HG03196 (cell line): ENCODE measurements around the gene CRTAP.
"Not testable (repeated sequence)": the region's sequence is repeated elsewhere in the genome, so short reads cannot be mapped to it uniquely, and the experiment has no call there.

Experiments used
- ATAC-seq: cut with Tn5 transposase; IDR thresholded peaks from one replicate; pipeline ENCODE4 v1.9.1; 2021; ENCODE audit not compliant: unreplicated experiment

Gene CRTAP

DNA sequence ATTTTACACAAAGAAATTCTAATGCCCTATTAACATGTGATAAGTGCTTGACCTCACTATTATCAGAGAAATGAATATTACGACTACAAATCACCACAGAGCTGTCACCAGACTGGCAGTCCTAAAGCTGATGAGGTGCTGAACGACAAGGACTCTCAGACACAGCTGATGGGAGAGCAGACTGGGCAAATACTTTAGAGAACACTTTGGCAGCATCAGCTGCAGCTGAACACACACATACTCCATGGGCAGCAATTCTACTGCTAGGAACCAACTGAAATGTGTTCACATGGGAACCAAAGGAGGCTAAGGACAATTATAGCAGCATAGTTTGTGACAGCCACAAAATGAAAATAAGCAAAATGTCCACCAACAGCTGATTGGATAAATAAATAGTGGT, 59.3 kb downstream of the CRTAP start:
- no peak for ATAC-seq

DNA sequence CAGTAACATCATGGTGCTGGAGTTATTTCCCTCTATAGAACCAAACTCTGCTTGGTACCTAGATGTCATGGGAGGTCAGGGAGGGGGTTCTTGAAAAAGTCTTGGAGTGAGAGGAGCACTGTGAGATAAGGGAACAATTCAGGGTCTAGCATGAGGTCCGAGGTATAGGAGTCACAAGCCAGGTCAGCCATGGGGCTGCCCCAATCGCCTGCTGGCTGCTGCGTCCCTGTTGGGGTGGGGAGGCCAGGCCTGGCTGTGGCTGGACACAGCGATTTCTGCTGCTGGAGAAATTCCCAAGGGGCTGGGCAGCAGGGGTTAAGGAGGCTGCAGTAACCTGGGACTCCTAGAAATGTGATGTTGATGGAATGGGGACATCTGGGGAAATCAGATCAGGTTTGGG, 59.9 kb downstream of the CRTAP start:
- no peak for ATAC-seq

DNA sequence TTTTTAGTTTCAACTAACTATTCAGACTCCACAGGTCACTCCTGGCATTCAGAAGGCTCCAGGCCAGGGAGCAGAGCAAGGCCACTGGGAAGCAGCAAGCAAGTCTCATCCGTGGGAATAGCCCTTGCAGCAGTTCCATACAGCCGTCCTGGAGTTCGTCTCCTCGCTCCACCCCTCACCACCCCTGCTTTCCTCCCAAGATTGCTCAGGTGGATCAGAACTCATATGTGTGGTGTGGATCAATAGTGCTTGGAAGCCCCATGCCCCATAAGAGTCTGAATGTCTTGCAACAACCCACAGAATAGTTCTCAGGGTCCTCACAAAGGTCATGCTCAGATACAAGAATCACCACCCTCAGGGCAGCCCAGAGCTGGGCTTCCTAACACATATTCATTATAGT, 60.3 kb downstream of the CRTAP start:
- ATAC-seq: no peak

DNA sequence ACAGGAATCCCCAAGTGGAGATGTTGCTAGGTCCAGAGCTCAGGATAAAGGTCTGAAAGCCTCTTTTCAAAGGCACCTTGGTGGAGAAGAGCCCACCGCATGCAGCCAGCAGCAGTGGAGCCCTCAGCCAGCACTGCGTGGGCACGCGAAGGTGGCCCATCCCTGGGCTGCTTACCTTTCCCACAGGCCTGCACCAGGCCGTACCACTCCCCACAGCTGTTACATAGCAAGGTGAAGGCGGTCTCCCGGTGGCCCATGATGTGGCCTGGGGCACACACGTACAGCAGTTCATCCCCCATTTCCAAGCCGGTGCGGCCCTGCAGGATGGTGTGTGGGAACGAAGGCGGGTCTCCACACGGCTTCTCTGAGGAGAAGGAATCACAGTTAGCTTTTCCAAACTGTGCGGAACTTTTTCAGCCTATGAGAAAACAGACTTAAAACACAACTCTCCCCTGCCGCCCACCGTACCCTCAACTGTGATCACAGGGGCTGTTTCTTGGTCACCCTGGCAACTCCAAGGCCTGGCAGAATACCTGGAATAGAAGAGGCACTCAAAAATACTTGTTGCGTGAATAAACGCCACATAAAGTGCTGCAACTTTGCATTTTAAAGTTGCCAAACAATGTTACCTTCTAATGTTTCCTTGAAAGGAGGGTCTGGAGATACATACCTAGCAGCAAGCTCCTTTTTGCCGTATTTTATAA, 61.0 kb downstream of the CRTAP start:
- no peak for ATAC-seq

DNA sequence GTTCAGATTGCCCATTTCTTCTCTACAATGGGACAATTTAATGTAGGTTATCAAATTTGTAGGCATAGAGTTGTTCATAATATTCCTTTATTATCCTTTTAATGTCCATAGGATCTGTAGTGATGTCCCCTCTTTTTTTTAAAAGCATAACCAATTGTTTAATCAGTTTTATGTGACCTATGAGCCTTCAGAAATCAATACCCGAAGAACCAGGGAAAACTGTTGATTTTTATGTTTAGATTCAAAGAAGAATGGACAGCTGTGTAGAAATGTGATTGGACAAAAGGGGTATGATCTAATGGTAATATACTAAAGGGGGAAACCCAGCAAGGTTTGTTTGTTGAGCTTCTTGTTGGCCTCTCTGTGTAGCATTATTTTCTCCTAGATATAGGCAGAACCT, 65.3 kb downstream of the CRTAP start:
- ATAC-seq: no peak

DNA sequence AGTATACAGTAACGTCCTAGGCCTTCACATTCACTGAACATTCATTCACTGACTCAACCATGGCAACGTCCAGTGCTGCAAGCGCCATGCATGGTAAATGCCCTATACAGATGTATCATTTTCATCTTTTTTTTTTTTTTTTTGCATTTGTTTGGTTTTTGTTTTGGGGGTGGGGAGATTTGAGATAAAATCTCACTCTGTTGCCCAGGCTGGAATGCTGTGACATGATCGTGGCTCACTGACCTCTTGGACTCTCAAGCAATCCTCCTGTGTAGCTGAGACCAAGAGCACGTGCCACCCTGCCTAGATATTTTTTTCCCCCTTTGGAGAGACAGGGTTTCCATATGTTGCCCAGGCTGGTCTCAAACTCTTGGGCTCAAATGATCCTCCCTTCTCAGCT, 67.4 kb downstream of the CRTAP start:
- no peak for ATAC-seq

DNA sequence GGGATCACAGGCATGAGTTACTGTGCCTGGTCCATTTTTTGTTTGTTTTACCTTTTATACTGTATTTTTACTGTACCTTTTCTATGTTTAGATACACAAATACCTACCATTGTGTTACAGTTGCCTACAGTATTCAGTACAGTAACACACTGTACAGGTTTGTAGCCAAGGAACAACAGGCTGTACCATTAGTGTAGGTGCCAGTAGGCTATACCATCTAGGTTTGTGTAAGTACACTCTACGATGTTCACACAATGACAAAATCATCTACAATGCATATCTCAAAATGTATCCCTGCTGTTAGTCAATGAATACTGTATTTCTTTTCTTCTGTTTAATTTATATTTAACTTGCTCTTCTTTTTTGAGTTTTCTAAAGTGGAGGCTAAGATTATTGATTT, 67.8 kb downstream of the CRTAP start:
- not testable (repeated sequence) for ATAC-seq

DNA sequence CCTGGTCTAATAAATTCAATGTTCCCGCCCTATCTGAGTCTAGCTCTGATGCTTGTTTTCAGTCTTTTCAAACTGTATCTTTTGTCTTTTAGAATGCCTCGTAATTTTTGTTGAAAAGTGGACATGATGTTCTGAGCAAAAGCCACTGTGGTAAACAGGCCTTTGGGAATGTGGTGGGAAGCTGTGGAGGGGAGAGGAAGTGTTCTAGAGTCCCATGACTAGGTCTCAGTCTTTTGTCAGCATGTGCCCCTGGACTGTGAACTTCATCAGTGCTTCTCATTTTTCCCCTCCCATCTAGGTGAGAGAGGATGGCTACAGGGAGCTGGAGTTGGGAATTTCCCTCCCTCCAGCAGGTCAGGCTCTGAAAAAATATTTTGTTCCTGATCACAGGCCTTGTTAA, 71.0 kb downstream of the CRTAP start:
- ATAC-seq: no peak

DNA sequence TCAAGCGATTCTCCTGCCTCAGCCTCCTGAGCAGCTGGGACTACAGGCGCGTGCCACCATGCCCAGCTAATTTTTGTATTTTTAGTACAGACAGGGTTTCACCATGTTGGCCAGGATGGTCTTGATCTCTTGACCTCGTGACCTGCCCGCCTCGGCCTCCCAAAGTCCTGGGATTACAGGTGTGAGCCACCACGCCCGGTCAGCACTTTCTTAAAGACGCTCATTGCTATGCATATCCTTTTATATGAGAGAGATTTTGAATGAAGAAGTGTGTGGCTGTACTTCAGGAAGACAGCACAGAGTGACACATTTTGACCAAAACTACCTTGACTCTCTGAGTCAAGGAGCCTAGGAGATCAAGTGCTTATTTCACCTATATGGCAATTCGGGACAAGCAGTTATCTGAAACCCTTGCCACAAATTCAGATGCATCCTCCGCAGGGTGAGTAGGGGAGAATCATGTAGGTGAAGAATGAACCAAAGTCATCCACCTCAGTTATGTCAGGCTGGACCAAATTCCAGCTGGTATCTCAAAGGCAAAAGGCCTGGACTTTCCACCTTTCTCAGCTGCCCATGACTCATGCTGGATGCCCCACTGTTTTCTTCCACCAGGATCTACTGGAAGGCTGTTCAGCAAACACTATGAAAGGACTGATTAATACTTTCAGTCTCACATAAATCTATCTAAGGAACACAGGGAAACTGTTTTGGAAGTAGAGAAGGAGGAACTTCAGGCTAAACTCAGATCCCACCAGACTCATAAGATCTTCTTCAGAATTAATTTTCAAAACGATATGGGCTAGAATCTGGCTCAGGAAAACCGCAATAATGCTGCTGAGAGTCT, 72.9 kb downstream of the CRTAP start:
- no peak for ATAC-seq

DNA sequence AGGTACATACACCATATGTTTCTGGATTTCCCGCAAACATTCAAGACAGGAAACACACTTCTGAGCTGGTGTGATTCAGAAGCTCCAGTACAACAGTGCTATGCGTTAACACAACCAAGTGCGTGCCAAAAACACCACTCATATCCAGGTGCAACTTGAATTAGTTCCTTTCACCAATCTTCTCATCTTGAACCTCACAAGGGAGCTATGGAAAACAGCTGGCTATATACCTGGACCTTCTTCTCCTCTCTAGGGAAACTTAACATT, 73.5 kb downstream of the CRTAP start:
- ATAC-seq: no peak

DNA sequence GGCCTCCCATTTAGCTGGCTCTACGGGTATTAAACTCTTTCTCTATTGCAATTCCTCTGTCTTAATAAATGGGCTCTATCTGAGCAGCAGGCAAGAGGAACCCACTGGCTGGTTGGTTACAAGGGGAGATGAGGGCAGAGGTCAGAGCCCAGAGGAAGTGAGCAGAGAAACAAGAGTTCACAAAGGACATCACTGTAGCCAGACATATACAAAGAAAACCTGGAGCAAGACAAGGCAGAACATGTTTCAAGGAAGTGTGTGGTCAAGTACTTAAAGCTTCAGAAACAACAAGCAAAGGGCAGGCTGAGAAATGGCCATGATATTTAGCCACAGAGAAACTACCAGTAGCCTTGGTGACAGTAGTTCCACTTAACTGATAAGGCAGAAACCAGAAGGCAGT, 80.5 kb downstream of the CRTAP start:
- ATAC-seq: no peak

DNA sequence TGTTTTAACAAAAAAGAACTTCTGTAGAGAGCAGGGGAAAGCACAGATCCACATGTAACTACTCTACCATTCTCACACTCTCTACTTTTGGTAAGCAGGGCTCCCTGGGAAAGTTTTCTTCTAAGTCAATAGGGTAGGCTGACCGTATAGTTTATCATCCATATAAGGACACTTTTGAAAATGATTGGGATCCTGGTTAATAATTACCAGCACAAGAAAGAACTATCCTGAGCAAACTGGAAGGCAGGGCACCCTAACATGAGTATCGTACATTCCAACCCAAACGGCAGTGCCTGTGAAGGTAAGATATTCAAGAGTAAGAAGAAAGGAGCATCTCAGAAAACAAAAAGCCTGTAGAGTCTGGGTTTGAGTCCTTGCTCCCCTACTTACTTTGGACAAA, 82.7 kb downstream of the CRTAP start:
- no peak for ATAC-seq
